GM18861 (cell line): ENCODE measurements around the gene PCDHGA7.
"Not testable (repeated sequence)": the region's sequence is repeated elsewhere in the genome, so short reads cannot be mapped to it uniquely, and the experiment has no call there.

Experiments used
- ATAC-seq: cut with Tn5 transposase; IDR thresholded peaks from one replicate; pipeline ENCODE4 v1.9.1; 2021; ENCODE audit not compliant: unreplicated experiment

Gene PCDHGA7

DNA sequence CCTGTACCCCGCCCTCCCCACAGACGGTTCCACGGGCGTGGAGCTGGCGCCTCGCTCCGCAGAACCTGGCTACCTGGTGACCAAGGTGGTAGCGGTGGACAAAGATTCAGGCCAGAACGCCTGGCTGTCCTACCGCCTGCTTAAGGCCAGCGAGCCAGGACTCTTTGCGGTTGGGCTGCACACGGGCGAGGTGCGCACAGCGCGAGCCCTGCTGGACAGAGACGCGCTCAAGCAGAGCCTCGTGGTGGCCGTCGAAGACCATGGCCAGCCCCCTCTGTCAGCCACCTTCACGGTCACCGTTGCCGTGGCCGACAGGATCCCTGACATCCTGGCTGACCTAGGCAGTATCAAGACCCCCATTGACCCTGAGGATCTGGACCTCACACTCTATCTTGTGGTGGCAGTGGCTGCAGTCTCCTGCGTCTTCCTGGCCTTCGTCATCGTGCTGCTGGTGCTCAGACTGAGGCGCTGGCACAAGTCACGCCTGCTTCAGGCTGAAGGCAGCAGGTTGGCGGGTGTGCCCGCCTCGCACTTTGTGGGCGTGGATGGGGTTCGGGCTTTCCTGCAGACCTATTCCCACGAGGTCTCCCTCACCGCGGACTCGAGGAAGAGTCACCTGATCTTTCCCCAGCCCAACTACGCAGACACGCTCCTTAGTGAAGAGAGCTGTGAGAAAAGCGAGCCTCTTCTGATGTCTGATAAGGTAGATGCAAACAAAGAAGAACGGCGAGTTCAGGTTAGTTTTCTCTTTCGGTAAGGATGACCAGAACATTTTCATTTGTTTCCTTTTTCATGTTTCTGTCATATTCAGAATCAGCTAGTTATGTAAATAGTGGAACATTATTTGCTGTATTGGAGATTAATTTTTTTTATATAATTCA lies 16.3 kb upstream of the PCDHGA7 start:
- ATAC-seq, result no peak

DNA sequence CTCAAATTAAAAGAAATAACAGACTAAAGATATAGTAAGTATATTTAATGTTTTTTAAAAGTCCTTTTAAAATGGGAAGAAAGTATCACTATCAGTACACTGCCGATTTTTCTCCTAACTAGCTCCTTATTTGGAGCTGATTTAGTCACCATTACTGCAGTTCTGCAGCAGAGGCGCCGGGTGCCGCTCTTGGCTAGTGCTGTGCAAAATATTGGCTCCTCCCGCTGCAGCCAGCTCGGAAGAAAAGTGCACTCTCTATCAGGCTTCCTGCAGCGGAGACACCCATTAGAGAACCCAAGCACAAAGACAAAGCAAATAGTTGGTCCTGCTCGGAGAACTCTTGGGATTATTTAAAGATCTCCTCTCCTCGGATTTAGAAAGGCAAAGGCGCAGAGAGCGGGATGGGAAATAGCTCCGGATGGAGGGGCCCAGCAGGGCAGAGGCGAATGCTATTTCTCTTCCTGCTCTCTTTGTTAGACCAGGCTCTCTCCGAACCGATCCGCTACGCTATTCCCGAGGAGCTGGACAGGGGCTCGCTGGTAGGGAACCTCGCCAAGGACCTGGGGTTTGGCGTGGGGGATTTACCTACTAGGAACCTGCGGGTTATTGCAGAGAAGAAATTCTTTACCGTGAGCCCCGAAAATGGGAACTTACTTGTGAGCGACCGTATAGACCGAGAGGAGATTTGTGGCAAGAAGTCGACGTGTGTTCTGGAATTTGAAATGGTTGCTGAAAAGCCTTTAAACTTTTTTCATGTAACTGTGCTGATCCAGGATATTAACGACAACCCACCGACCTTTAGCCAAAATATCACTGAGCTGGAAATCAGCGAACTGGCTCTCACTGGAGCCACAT lies 12.3 kb upstream of the PCDHGA7 start, which contains the start of gene PCDHGB3:
TSS of gene PCDHGB3 (plus strand) at position 249 of the 855 bp plus-strand sequence. CDS start at position 402, 153 bp downstream.
- ATAC-seq, result peak; percentile 92

GRCh38 chr5:141371572-141372475 lies 10.7 kb upstream of the PCDHGA7 start:
- ATAC-seq, result no peak

GRCh38 chr5:141373673-141374317 lies 8.7 kb upstream of the PCDHGA7 start, which contains the start of gene PCDHGA6:
Gene PCDHGA6, plus strand, starts transcription at chr5:141373891. Its CDS starts 193 bp downstream, at chr5:141374084.
- ATAC-seq, result no peak

DNA sequence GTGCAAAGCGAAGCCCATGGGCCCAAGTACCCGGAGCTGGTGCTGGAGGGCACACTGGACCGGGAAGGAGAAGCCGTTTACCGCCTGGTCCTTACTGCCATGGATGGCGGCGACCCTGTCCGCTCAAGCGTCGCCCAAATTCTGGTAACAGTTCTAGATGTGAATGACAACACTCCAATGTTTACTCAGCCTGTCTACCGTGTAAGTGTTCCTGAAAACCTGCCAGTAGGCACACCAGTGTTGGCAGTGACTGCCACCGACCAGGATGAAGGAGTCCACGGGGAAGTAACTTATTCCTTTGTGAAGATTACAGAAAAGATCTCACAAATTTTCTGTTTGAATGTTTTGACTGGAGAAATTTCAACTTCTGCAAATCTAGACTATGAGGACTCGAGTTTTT lies 7.9 kb upstream of the PCDHGA7 start:
- ATAC-seq, result no peak

DNA sequence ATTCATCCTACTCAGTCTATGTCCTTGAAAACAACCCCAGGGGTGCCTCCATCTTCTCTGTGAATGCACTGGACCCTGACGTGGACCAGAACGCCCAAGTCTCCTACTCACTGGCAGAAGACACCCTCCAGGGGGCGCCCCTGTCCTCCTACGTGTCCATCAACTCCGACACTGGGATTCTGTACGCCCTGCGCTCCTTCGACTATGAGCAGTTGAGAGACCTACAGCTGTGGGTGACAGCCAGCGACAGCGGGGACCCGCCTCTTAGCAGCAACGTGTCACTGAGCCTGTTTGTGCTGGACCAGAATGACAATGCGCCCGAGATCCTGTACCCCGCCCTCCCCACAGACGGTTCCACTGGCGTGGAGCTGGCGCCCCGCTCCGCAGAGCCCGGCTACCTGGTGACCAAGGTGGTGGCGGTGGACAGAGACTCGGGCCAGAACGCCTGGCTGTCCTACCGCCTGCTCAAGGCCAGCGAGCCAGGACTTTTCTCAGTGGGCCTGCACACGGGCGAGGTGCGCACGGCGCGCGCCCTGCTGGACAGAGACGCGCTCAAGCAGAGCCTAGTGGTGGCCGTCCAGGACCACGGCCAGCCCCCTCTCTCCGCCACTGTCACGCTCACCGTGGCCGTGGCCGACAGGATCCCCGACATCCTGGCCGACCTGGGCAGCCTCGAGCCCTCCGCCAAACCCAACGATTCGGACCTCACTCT lies 6.9 kb upstream of the PCDHGA7 start:
- not testable (repeated sequence) for ATAC-seq

DNA sequence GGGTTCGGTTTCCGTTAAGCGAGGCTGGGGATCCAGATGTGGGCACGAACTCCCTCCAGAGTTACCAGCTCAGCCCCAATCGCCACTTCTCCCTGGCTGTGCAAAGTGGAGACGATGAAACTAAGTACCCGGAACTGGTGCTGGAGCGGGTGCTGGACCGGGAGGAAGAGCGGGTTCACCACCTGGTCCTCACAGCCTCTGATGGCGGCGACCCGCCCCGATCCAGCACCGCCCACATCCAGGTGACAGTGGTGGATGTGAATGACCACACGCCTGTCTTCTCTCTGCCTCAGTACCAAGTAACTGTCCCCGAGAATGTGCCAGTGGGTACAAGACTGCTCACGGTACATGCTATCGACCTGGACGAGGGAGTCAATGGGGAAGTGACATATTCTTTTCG lies 803 bp downstream of the PCDHGA7 start:
- no peak for ATAC-seq

- ATAC-seq, result no peak
Measured at GRCh38 chr5:141384471-141385267, 2.1 kb downstream of the PCDHGA7 start.

DNA sequence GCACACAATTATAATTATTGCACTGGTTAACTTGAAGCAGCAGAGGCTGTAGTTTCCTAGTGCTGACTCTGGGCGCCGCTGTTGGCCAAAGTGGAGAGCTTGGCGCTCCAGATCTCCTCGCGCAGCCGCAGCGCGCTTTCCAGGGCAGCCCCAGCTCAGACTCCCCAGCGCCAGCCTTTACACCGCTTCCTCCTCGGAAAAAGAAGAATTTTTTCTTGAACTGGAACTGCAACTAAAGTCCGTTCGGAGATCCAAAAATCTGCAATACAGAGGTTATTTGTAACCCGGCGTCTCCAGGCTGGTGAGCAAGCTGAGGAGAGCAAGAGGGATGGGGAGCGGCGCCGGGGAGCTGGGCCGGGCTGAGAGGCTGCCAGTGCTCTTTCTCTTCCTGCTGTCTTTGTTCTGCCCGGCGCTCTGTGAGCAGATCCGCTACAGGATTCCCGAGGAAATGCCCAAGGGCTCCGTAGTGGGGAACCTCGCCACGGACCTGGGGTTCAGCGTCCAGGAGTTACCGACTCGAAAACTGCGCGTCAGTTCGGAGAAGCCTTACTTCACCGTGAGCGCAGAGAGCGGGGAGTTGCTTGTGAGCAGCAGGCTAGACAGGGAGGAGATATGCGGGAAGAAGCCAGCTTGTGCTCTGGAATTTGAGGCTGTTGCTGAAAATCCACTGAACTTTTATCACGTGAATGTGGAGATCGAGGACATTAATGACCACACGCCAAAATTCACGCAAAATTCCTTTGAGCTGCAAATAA lies 5.2 kb downstream of the PCDHGA7 start, which contains the start of gene PCDHGB4:
TSS of gene PCDHGB4 (plus strand) at position 142 of the 755 bp plus-strand sequence. CDS start at position 329, 187 bp downstream.
- ATAC-seq, result not testable (repeated sequence)

DNA sequence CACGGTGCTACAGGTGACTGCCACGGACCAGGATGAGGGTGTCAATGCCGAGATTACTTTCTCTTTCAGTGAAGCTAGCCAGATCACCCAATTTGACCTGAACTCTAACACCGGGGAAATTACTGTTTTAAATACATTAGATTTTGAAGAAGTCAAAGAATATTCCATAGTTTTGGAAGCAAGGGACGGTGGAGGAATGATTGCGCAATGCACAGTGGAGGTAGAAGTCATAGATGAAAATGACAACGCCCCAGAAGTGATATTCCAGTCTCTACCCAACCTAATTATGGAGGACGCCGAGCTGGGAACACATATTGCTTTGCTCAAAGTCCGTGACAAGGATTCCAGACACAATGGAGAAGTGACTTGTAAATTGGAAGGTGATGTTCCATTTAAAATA lies 6.1 kb downstream of the PCDHGA7 start:
- no peak for ATAC-seq

- no peak for ATAC-seq
Measured at GRCh38 chr5:141389153-141390042, 6.9 kb downstream of the PCDHGA7 start.

GRCh38 chr5:141392429-141393198 lies 10.1 kb downstream of the PCDHGA7 start, which contains the start of gene PCDHGA8:
Gene PCDHGA8, plus strand, starts transcription at chr5:141392633. Its CDS starts 181 bp downstream, at chr5:141392814.
- no peak for ATAC-seq

GRCh38 chr5:141393267-141393666 lies 10.7 kb downstream of the PCDHGA7 start:
- ATAC-seq, result no peak

DNA sequence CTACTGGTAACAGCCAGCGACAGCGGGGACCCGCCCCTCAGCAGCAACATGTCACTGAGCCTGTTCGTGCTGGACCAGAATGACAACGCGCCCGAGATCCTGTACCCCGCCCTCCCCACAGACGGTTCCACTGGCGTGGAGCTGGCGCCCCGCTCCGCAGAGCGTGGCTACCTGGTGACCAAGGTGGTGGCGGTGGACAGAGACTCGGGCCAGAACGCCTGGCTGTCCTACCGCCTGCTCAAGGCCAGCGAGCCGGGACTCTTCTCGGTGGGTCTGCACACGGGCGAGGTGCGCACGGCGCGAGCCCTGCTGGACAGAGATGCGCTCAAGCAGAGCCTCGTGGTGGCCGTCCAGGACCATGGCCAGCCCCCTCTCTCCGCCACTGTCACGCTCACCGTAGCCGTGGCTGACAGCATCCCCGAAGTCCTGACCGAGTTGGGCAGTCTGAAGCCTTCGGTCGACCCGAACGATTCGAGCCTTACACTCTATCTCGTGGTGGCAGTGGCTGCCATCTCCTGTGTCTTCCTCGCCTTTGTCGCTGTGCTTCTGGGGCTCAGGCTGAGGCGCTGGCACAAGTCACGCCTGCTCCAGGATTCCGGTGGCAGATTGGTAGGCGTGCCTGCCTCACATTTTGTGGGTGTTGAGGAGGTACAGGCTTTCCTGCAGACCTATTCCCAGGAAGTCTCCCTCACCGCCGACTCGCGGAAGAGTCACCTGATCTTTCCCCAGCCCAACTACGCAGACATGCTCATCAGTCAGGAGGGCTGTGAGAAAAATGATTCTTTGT lies 12.1 kb downstream of the PCDHGA7 start:
- not testable (repeated sequence) for ATAC-seq
